ENCODE measurements around the gene ZNF385C. TPM values are rescaled to one million over a fixed set of nuclear protein-coding genes. Genes with fewer than 3 reads are reported as not detected.
"Not testable (repeated sequence)": the region's sequence is repeated elsewhere in the genome, so short reads cannot be mapped to it uniquely, and the experiment has no call there.

The ZNF385C gene
- total and polyA plus RNA-seq, 2 of the 13 experiments (the other 11 are each of a cell fraction or from before 2014, with no cell fraction given) = 2.3 to 6.1 TPM

- TF ChIP-seq ZHX2 (IDR thresholded peaks at IDR 0.05; ENCODE audit: low read depth) (no peak), ZHX2 (CRISPR knock-in tag; IDR thresholded peaks at IDR 0.05; ENCODE audit: borderline replicate concordance) (no peak), SMAD1 (CRISPR knock-in tag; IDR thresholded peaks at IDR 0.05; ENCODE audit: borderline replicate concordance, low read depth) (no peak), TEAD2 (CRISPR knock-in tag; IDR thresholded peaks at IDR 0.05) (no peak)
These were observed 43.1 kb upstream of the ZNF385C start (continued) for GRCh38 chr17:42141382-42141781.

- H3K4me3 ChIP-seq (replicated peaks in 1 of 3; ENCODE audit: insufficient read depth in 1 of 3, low read depth in 2 of 3, low read length in 3 of 3); H3K27ac ChIP-seq (ENCODE audit: extremely low read length, insufficient read depth, low read length); POLR2A ChIA-PET; H3K9ac ChIP-seq (ENCODE audit: insufficient read depth, low read depth, low read length); BruUV-seq (replicated peaks); ATAC-seq; FAIRE-seq; H3K4me2 ChIP-seq (ENCODE audit: low read depth, low read length); intact Hi-C loops (cut with micrococcal nuclease; ENCODE audit: unreplicated experiment); H4K20me1 ChIP-seq (ENCODE audit: insufficient read depth, low read length); H3K27me3 ChIP-seq (ENCODE audit: control insufficient read depth in 1 of 2, insufficient read depth in 2 of 2, low read length in 2 of 2); CTCF ChIA-PET (ENCODE audit: low intra/inter-chr PET ratio, low total read pairs); in situ Hi-C loops (cut with HindIII; ENCODE audit: extremely low pct_ligation_motif_present, low pct_unique_long_range_greater_than_20kb); DNase-seq (ENCODE audit: low spot score); H2AFZ ChIP-seq (ENCODE audit: low read length); H3K9me3 ChIP-seq (ENCODE audit: low read length): not testable (repeated sequence)
- Histone ChIP-seq H3K79me2 (ENCODE audit: insufficient read depth, low read length) (peaks cover 66% of the 10 kb centered on the region), H3K4me1 (ENCODE audit: insufficient read depth, low read length) (peaks cover 35% of the 10 kb centered on the region), H3K36me3 (replicated peaks in 1 of 2; ENCODE audit: control insufficient read depth in 1 of 2, insufficient read depth in 2 of 2, low read length in 2 of 2) (peaks cover 15 to 38% of the 10 kb centered on the region in 2 experiments)
- TF ChIP-seq ZBTB33 (CRISPR knock-in tag; IDR thresholded peaks at IDR 0.05) (peak; percentile 93), ZNF121 (CRISPR knock-in tag; IDR thresholded peaks at IDR 0.05) (peak; percentile 81), CEBPB (IDR thresholded peaks at IDR 0.05; ENCODE audit: borderline replicate concordance, low read depth, low read length) (peak; percentile 54; the same call in 1 of the 2 replicates), CEBPG (CRISPR knock-in tag; IDR thresholded peaks at IDR 0.05) (peak; percentile 57; the same call in 1 of the 2 replicates)
- 94% methylated on average over 7 of the region's 7 CpGs for WGBS (ENCODE audit: low lambda C conversion rate)
These were observed 42.4 kb upstream of the ZNF385C start for GRCh38 chr17:42140690-42141089.
